Thymus (tissue), 11 donors: Measurements from ENCODE around the gene ATP13A5. TPM values are rescaled to one million over a fixed set of nuclear protein-coding genes. Genes with fewer than 3 reads are reported as not detected.

Experiments used
- DNase-seq, 9 donors: peaks; one replicate each; pipeline ENCODE4 v3.0.0-alpha.2; 2013; ENCODE audit warnings: low spot score in 9 of 9, low read depth in 6 of 9, missing footprints in 1 of 9
- H3K27ac ChIP-seq, 2 donors: one replicate each; pipeline ENCODE4 v1.5.1; 2013; ENCODE audit warnings: control low read depth in 1 of 2, low read depth in 1 of 2, low read length in 1 of 2, mild to moderate bottlenecking in 1 of 2, moderate library complexity in 1 of 2
- H3K27me3 ChIP-seq, 2 donors: one replicate each; pipeline ENCODE4 v1.5.1; 2013; ENCODE audit warnings: low read length in 1 of 2; ENCODE audit not compliant: control insufficient read depth in 2 of 2, insufficient read depth in 1 of 2
- H3K36me3 ChIP-seq, 2 donors: one replicate each; pipeline ENCODE4 v1.5.1; 2013; ENCODE audit warnings: low read length in 1 of 2, mild to moderate bottlenecking in 1 of 2, moderate library complexity in 1 of 2; ENCODE audit not compliant: control insufficient read depth in 2 of 2, insufficient read depth in 2 of 2
- H3K4me1 ChIP-seq, 2 donors: one replicate each; pipeline ENCODE4 v1.5.1; 2013; ENCODE audit warnings: low read length in 2 of 2; ENCODE audit not compliant: control insufficient read depth in 2 of 2, insufficient read depth in 2 of 2
- H3K4me3 ChIP-seq, 2 donors: one replicate each; pipeline ENCODE4 v1.5.1; 2013; ENCODE audit warnings: low read length in 2 of 2, control low read depth in 1 of 2, mild to moderate bottlenecking in 1 of 2
- H3K9me3 ChIP-seq, 2 donors: one replicate each; pipeline ENCODE4 v1.5.1; 2013; ENCODE audit warnings: low read length in 1 of 2, mild to moderate bottlenecking in 1 of 2; ENCODE audit not compliant: control insufficient read depth in 2 of 2, insufficient read depth in 1 of 2
- WGBS: extraction: QIAGEN DNeasy Blood & Tissue Kit; methylation state at CpG from one replicate; pipeline ENCODE4 v1.1.7; 2013; 5-methylcytosine and 5-hydroxymethylcytosine counted together
- polyA plus RNA-seq: library from polyadenylated mRNA; stranded (reverse); fragments of 200-250 nt; gene quantifications from one replicate; pipeline ENCODE4 v1.2.3, GENCODE V29; 2013
- total RNA-seq: library from RNA; stranded (reverse); fragments of 120-200 nt; gene quantifications from one replicate; pipeline ENCODE4 v1.2.4, GENCODE V29; 2013
- donor health status: healthy.

ATP13A5 gene
- total and polyA plus RNA-seq, 2 donors: 0.05 to 0.37 TPM

DNA sequence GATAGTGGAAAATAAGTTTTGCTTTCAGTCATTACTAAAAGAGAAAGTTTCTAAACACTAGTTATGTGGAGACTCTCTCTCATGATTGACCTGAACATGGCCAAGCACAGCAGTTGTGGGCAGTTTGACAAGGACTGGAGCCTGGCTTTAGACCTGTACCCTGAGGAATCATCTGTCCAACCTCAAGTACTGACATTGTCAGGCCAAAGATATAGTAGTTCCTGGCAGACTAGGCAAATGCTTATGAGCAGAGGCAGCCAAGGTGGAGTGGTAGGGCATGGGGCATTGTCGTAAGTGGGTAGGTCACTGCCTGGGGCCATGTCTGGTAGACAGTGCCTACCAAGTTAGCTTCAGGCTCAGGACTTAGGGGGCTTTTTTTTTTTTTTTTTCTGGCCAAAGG lies 116.6 kb downstream of the ATP13A5 start:
- WGBS: 98% methylated on average over 1 of the region's 1 CpG
- Histone ChIP-seq H3K36me3 (no peaks in the 10 kb centered on the region), H3K27me3 (no peaks in the 10 kb centered on the region), H3K9me3 (no peaks in the 10 kb centered on the region), H3K27ac (no peak overlapping the region), H3K4me3 (no peak overlapping the region), H3K4me1 (no peaks in the 10 kb centered on the region)
- DNase-seq: no peak

GRCh38 chr3:193253986-193254660 lies 124.4 kb downstream of the ATP13A5 start:
- H3K9me3 ChIP-seq: peaks cover 0 to 5% of the 10 kb centered on the region in 2 donors
- 81% methylated on average over 3 of the region's 3 CpGs for WGBS
- H3K27ac ChIP-seq: no peak overlapping the region
- no peaks in the 10 kb centered on the region for H3K27me3 ChIP-seq
- H3K4me1 ChIP-seq: no peaks in the 10 kb centered on the region
- no peaks in the 10 kb centered on the region for H3K36me3 ChIP-seq
- no peak for DNase-seq
- H3K4me3 ChIP-seq: no peak overlapping the region

DNA sequence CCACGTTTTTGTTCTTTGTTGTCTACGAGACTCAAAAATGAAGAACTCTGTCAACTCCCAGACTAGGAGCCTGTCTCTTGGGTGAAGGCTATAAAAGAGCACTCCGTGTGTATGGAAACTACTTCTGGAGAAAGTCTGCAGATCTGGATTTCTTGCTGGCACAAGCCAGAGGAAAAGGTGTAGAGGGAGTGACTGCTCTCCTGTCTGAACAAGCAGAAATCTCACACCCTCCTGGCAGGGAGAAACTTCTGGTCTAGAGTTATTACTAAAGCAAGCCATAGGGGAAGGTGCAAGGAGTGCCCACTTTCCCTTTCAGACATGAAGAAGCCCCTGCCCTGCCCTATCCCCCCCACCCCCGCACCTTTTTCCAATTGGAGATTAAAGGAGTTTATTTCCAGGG lies 128.1 kb downstream of the ATP13A5 start:
- no peak for DNase-seq
- Histone ChIP-seq H3K4me3 (no peak overlapping the region), H3K9me3 (peaks cover 0 to 5% of the 10 kb centered on the region in 2 donors), H3K36me3 (no peaks in the 10 kb centered on the region), H3K27me3 (no peaks in the 10 kb centered on the region), H3K4me1 (no peaks in the 10 kb centered on the region), H3K27ac (no peak overlapping the region)
- 92% methylated on average over 4 of the region's 4 CpGs for WGBS

DNA sequence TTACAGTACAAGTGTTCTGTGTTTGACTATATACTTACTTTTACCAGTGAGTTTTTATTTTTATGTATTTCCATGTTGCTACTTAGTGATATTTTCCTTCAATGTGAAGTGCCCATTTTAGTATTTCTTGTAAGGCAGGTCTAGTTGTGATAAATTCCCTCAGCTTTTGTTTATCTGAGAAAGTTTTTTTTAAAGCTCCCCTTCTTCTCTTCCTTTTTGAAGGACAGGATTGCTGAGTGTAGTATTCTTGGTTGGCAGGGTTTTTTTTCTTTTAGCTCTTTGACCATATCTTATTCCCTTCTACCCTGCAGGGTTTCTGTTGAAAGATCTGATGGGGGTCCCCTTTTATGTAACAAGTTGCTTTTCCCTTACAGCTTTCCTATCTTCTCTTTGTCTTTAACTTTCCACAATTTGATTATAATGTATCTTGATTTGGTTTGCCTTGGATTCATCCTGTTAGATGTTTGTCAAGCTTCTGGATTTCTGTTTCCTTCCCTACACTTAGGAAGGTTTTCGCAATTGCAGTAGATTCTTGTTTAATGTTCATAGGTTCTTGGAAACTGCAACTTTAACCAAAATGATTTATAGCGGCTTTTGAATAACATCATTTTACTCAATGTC lies 129.6 kb downstream of the ATP13A5 start:
- WGBS: 50% methylated on average over 2 of the region's 2 CpGs
- Histone ChIP-seq H3K27me3 (no peaks in the 10 kb centered on the region), H3K9me3 (peaks cover 0 to 5% of the 10 kb centered on the region in 2 donors), H3K27ac (no peak overlapping the region), H3K4me1 (no peaks in the 10 kb centered on the region), H3K4me3 (no peak overlapping the region), H3K36me3 (no peaks in the 10 kb centered on the region)
- no peak for DNase-seq

DNA sequence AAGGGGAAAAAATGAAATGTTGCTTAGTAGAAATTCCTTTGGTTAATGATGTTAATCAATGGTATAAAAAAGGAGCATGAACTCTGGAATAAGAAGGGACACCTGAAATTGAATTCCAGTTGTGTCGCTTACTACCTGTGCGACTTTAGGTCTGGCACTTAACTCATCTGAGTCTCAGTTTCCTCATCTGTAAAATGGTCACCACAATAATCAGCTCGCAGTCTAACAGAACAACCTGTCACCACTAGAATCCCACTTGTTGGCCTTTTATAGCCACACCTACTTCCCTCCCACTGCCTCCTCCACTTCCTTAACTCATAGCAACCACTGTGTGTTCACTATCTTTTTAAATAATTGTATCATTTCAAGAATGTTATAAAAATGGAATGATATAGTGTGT lies 135.0 kb downstream of the ATP13A5 start:
- H3K27ac ChIP-seq: no peak overlapping the region
- H3K36me3 ChIP-seq: no peaks in the 10 kb centered on the region
- H3K9me3 ChIP-seq: no peaks in the 10 kb centered on the region
- DNase-seq: no peak
- H3K4me1 ChIP-seq: no peaks in the 10 kb centered on the region
- H3K27me3 ChIP-seq: peaks cover 16 to 38% of the 10 kb centered on the region in 2 donors
- WGBS: 90% methylated on average over 3 of the region's 3 CpGs
- no peak overlapping the region for H3K4me3 ChIP-seq

DNA sequence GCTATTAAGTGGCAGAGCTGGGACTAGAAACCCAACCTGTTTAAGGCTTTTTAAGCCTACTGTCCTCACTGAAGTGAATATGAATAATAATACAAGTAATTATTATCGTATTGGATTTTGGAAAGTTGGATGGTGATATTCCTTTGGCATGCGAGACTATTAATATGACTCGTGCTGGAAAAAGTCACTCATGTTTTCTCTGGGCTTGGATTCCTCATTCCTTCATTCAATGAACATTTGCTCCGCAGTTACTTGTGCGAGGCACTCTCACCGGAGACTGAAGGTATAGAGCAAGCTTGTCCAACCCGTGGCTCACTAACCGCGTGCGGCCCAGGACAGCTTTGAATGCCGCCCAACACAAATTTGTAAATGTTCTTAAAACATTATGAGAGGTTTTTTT lies 136.8 kb downstream of the ATP13A5 start:
- Histone ChIP-seq H3K27me3 (peaks cover 16 to 38% of the 10 kb centered on the region in 2 donors), H3K36me3 (no peaks in the 10 kb centered on the region), H3K4me3 (no peak overlapping the region), H3K27ac (no peak overlapping the region), H3K4me1 (no peaks in the 10 kb centered on the region), H3K9me3 (no peaks in the 10 kb centered on the region)
- 93% methylated on average over 11 of the region's 11 CpGs for WGBS
- no peak for DNase-seq

GRCh38 chr3:193240850-193241706 lies 137.5 kb downstream of the ATP13A5 start, which contains the start of gene PLAAT1:
TSS of gene PLAAT1 (plus strand) at chr3:193241222. CDS start at chr3:193255651, 14,429 bp downstream.
- WGBS: 2% methylated on average over 93 of the region's 93 CpGs
- no peak for DNase-seq
- no peaks in the 10 kb centered on the region for H3K36me3 ChIP-seq
- H3K9me3 ChIP-seq: no peaks in the 10 kb centered on the region
- H3K27me3 ChIP-seq: peaks cover 16 to 38% of the 10 kb centered on the region in 2 donors
- H3K4me3 ChIP-seq: peak within 1 kb of the TSS in 1 of 2 donors; percentile 27
- H3K27ac ChIP-seq: peak within 1 kb of the TSS in 1 of 2 donors; percentile 31
- H3K4me1 ChIP-seq: no peaks in the 10 kb centered on the region

- 11% methylated on average over 9 of the region's 9 CpGs for WGBS
- H3K27me3 ChIP-seq: peaks cover 16 to 38% of the 10 kb centered on the region in 2 donors
- peak overlapping the region in 1 of 2 donors; percentile 27 for H3K4me3 ChIP-seq
- no peak overlapping the region for H3K27ac ChIP-seq
- H3K36me3 ChIP-seq: no peaks in the 10 kb centered on the region
- no peak for DNase-seq
- no peaks in the 10 kb centered on the region for H3K4me1 ChIP-seq
- no peaks in the 10 kb centered on the region for H3K9me3 ChIP-seq
Observed at GRCh38 chr3:193240436-193240849, 138.1 kb downstream of the ATP13A5 start.

DNA sequence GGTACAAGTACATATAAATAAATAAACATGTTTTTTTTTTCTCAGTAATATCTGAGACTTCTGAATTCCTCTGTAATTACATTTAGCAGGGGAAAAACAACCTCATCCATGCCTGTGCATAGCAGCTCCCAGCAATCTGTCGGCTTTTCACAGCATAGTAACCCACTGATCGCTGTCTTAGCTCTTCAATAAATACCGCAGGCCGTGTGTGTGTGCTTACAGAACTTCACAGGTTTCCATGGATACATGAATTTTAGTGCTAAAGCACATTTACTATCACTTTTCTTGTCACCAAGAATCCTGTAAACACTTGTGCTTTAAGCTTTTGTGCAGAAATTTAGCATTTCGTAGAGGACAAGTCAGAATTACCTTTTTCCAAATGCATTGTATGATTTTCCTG lies 141.5 kb downstream of the ATP13A5 start:
- DNase-seq: no peak
- no peak overlapping the region for H3K27ac ChIP-seq
- H3K36me3 ChIP-seq: no peaks in the 10 kb centered on the region
- no peaks in the 10 kb centered on the region for H3K9me3 ChIP-seq
- H3K27me3 ChIP-seq: peaks cover 11 to 30% of the 10 kb centered on the region in 2 donors
- no peak overlapping the region for H3K4me3 ChIP-seq
- 91% methylated on average over 5 of the region's 5 CpGs for WGBS
- H3K4me1 ChIP-seq: no peaks in the 10 kb centered on the region
